ENCODE data around the gene PTH1R.

DNA sequence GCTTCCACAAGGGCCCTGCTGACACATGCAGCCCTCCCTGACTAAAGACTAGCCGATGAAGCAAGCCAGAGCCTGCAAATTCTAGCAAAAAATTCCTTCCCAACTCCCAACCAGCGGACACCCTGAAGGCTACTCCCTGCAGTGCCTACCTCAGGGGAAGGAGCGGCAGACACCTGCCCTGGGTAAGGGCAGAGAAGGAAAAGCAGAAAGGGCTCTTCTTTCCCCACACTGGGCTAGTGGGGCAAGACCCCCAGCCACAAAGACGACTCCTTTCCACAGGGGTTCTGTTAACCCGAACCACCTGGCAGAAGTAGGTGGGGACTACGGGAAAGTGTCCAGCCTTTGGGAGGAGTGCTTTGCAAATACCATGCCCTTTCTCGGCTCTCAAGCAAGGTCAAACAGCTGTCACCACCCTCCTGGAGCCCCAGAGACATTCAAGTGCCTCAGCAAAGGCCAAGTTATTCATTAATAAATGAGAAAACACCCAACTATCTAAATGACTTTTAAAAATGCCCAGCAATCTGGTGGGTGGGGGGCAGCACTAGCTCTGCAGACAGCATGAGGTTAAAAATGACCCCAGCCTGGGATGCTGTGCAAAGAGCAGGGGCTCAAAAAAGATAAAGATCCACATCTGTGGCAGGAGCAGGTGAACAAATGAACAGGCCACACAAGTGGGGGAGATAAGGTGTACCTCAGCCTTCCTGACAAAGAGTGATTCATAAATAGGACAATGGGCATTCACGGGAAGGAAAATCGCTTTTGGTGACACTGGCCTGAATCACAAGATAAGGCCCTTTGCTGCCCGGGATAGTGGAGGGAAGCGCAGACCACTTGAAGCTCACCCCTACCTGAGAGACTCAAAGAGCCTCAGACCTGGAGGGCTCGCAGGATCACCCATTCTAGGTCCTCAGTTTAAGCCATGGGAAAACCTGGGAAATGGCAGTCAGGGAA is 66.0 kb downstream of the PTH1R start:
- no peak for TF ChIP-seq POLR2AphosphoS5 (IDR thresholded peaks at IDR 0.05; ENCODE audit: low read depth, low read length)
- TF ChIP-seq TAF1 (IDR thresholded peaks at IDR 0.05; ENCODE audit: borderline replicate concordance, low read depth, low read length): no peak

Measured in GM12892 (cell line).